HCT116 (cell line): ENCODE measurements around the gene TMEM63B. TPM values are rescaled to one million over a fixed set of nuclear protein-coding genes. Genes with fewer than 3 reads are reported as not detected.

Source experiments
- ATAC-seq: fragments of 200-7000 bp; cut with Tn5 transposase; 2 replicates; pipeline ENCODE4 v1.9.1; 2020; ENCODE audit warnings: mild to moderate bottlenecking, moderate library complexity
- BruUV-seq: library from RNA; stranded (reverse); fragments of 400-500 nt; replicated peaks from 2 replicates; lab custom pipeline; 2021; lab: Mats Ljungman, UMichigan
- CTCF ChIA-PET: fragments of 300-600 bp; sonication (Branson Sonifier 250); formaldehyde crosslinking; loops from one replicate; lab custom pipeline; 2021; ENCODE audit warnings: antibody characterized with exemption; lab: Charles Lee
- POLR2A ChIA-PET: fragments of 300-600, 350-600 bp; sonication (Branson Sonifier 250); formaldehyde crosslinking; loops from one replicate; lab custom pipeline; 2021; ENCODE audit warnings: antibody characterized with exemption; lab: Charles Lee
- RAD21 ChIA-PET, 2 experiments: fragments of 300-600 bp; sonication (Branson Sonifier 250); formaldehyde crosslinking; loops; one replicate each; lab custom pipeline; 2023; ENCODE audit warnings: low total read pairs in 2 of 2; ENCODE audit not compliant: uncharacterized antibody in 2 of 2, unreplicated experiment in 2 of 2, low non-redundant PET in 1 of 2; lab: Charles Lee
- DNase-seq: peaks from one replicate; pipeline ENCODE4 v3.0.0-alpha.2; 2010; ENCODE audit warnings: low read depth, low spot score
- H2AFZ ChIP-seq: fragments of 200-600 bp; shearing (Covaris generic), sonication (generic); 2 replicates; pipeline ENCODE4 v1.6.1; 2017; ENCODE audit warnings: low read depth, mixed run types, mixed read lengths, antibody characterized with exemption, low read length; ENCODE audit not compliant: poor library complexity, severe bottlenecking
- H3K27ac ChIP-seq: 2 replicates; pipeline ENCODE4 v1.5.1; 2012; ENCODE audit warnings: low read depth, low read length
- H3K27me3 ChIP-seq: fragments of 200-600 bp; sonication (generic); 2 replicates; pipeline ENCODE4 v1.6.1; 2016; ENCODE audit warnings: mixed run types, low read length, mixed read lengths; ENCODE audit not compliant: insufficient read depth
- H3K36me3 ChIP-seq, 2 experiments: fragments of 200-500 bp in 1 of 2; fragments of 200-600 bp in 1 of 2; sonication (Bioruptor generic) in 1 of 2; sonication (generic) in 1 of 2; 2 replicates each; pipeline versions ENCODE4 v1.5.1 to v1.6.1; 2014 to 2016; ENCODE audit warnings: low read length in 2 of 2, inconsistent platforms in 1 of 2, mixed read lengths in 1 of 2, mixed run types in 1 of 2; ENCODE audit not compliant: insufficient read depth in 2 of 2, control insufficient read depth in 1 of 2
- H3K4me1 ChIP-seq, 2 experiments: fragments of 200-600 bp in 1 of 2; sonication (generic) in 1 of 2; 2 replicates each; pipeline versions ENCODE4 v1.5.1 to v1.6.1; 2012 to 2017; ENCODE audit warnings: low read length in 2 of 2, inconsistent platforms in 1 of 2, mild to moderate bottlenecking in 1 of 2, mixed read lengths in 1 of 2, mixed run types in 1 of 2, moderate library complexity in 1 of 2; ENCODE audit not compliant: insufficient read depth in 2 of 2, control insufficient read depth in 1 of 2
- H3K4me2 ChIP-seq: fragments of 200-600 bp; sonication (generic); 2 replicates; pipeline ENCODE4 v1.6.1; 2017; ENCODE audit warnings: mixed run types, low read length, mixed read lengths
- H3K4me3 ChIP-seq, 2 experiments: fragments of 200-600 bp in 1 of 2; sonication (generic) in 1 of 2; replicated peaks in 1 of 2; 2 replicates each; pipeline ENCODE4 v1.5.1; 2011 to 2016; ENCODE audit warnings: low read length in 2 of 2, control low read depth in 1 of 2, low read depth in 1 of 2, mild to moderate bottlenecking in 1 of 2, mixed read lengths in 1 of 2, mixed run types in 1 of 2
- H3K79me2 ChIP-seq: fragments of 200-600 bp; sonication (generic); 2 replicates; pipeline ENCODE4 v1.6.1; 2017; ENCODE audit warnings: mild to moderate bottlenecking, mixed run types, low read length, moderate library complexity, mixed read lengths; ENCODE audit not compliant: insufficient read depth
- H3K9ac ChIP-seq: fragments of 200-600 bp; sonication (generic); 2 replicates; pipeline ENCODE4 v1.6.1; 2016; ENCODE audit warnings: low read length, mixed read lengths
- H3K9me2 ChIP-seq: fragments of 200-600 bp; sonication (generic), shearing (Covaris generic); 2 replicates; pipeline ENCODE4 v1.6.1; 2017; ENCODE audit warnings: mixed run types, mild to moderate bottlenecking, moderate library complexity; ENCODE audit not compliant: insufficient read depth
- H3K9me3 ChIP-seq, 2 experiments: fragments of 200-500 bp in 1 of 2; fragments of 200-600 bp in 1 of 2; sonication (Bioruptor generic) in 1 of 2; sonication (generic) in 1 of 2; 2 replicates each; pipeline ENCODE4 v1.6.1; 2014 to 2017; ENCODE audit warnings: low read length in 2 of 2, mixed read lengths in 2 of 2, inconsistent platforms in 1 of 2, low read depth in 1 of 2, mild to moderate bottlenecking in 1 of 2, mixed run types in 1 of 2, moderate library complexity in 1 of 2; ENCODE audit not compliant: control insufficient read depth in 1 of 2, insufficient read depth in 1 of 2
- H4K20me1 ChIP-seq: fragments of 200-600 bp; sonication (generic), shearing (Covaris generic); 2 replicates; pipeline ENCODE4 v1.6.1; 2017; ENCODE audit warnings: mixed run types, mild to moderate bottlenecking, moderate library complexity; ENCODE audit not compliant: insufficient read depth
- ATF3 ChIP-seq: IDR thresholded peaks from 2 replicates; pipeline ENCODE4 v1.6.1; 2012
- CEBPB ChIP-seq: IDR thresholded peaks from 2 replicates; pipeline ENCODE4 v1.6.1; 2012; ENCODE audit warnings: low read depth
- CTCF ChIP-seq, 3 experiments: fragments of 200-600 bp in 1 of 3; sonication (generic) in 1 of 3; IDR thresholded peaks in 2 of 3; conservative IDR thresholded peaks in 1 of 3; 2 replicates each; pipeline ENCODE4 v1.5.1; 2012 to 2017; ENCODE audit warnings: low read depth in 2 of 3, low read length in 2 of 3, antibody characterized with exemption in 1 of 3, borderline replicate concordance in 1 of 3, control low read depth in 1 of 3, mild to moderate bottlenecking in 1 of 3, mixed read lengths in 1 of 3, mixed run types in 1 of 3, moderate library complexity in 1 of 3; ENCODE audit not compliant: insufficient read depth in 1 of 3
- EGR1 ChIP-seq: IDR thresholded peaks from 2 replicates; pipeline ENCODE4 v1.6.1; 2012; ENCODE audit warnings: low read depth
- ELF1 ChIP-seq: IDR thresholded peaks from 2 replicates; pipeline ENCODE4 v1.6.1; 2012; ENCODE audit warnings: low read depth, borderline replicate concordance
- EZH2 ChIP-seq: fragments of 200-600 bp; sonication (generic); IDR thresholded peaks from 2 replicates; pipeline ENCODE4 v1.6.1; 2017; ENCODE audit warnings: antibody characterized with exemption, mixed run types
- MAX ChIP-seq: IDR thresholded peaks from 2 replicates; pipeline ENCODE4 v1.6.1; 2012
- POLR2A ChIP-seq: IDR thresholded peaks from 2 replicates; pipeline ENCODE4 v1.7.0; 2011; ENCODE audit warnings: borderline replicate concordance; ENCODE audit not compliant: insufficient read depth, insufficient read length; ENCODE audit errors: extremely low read depth
- POLR2AphosphoS5 ChIP-seq: IDR thresholded peaks from 2 replicates; pipeline ENCODE4 v1.6.1; 2011; ENCODE audit warnings: mild to moderate bottlenecking, low read depth, low read length, moderate library complexity
- REST ChIP-seq: IDR thresholded peaks from 2 replicates; pipeline ENCODE4 v1.6.1; 2012; ENCODE audit warnings: low read depth
- SRF ChIP-seq: IDR thresholded peaks from 2 replicates; pipeline ENCODE4 v1.6.1; 2012; ENCODE audit warnings: low read depth
- intact Hi-C: fragments of 100-400 bp; cut with micrococcal nuclease; formaldehyde crosslinking; loops from 2 replicates; pipeline ENCODE4 v1.10.0; 2022
- total RNA-seq: library from RNA; stranded (reverse); gene quantifications from one replicate; pipeline ENCODE4 v1.2.1, GENCODE V29; 2021; ENCODE audit not compliant: unreplicated experiment

TMEM63B gene
- total RNA-seq, 1 experiment from 2014 or later: 58.2 TPM

GRCh38 chr6:44135875-44136274 is 8.5 kb downstream of the TMEM63B start:
- no peak overlapping the region for H3K27ac ChIP-seq
- RAD21 ChIA-PET: no interaction called here
- POLR2A ChIA-PET: no interaction called here
- intact Hi-C loops: no loop called here
- H3K9ac ChIP-seq: no peak overlapping the region
- no peaks in the 10 kb centered on the region for H3K9me3 ChIP-seq
- TF ChIP-seq CTCF (IDR thresholded peaks at IDR 0.05 in 2 of 3, conservative IDR thresholded peaks at IDR 0.05 in 1 of 3; ENCODE audit: borderline replicate concordance in 1 of 3, insufficient read depth in 1 of 3, low read depth in 2 of 3, low read length in 2 of 3): peak in 1 of 3 experiments; percentile 20; a peak in 1 of 6 replicates
- no peak for TF ChIP-seq POLR2A
- no TSS peak for BruUV-seq
- peaks cover 0 to 17% of the 10 kb centered on the region in 2 experiments; a peak in 3 of 4 replicates for H3K36me3 ChIP-seq
- ATAC-seq: no peak
- no peaks in the 10 kb centered on the region for H3K9me2 ChIP-seq
- H3K4me3 ChIP-seq: no peak overlapping the region
- no peak overlapping the region for H2AFZ ChIP-seq
- no peak for DNase-seq
- H4K20me1 ChIP-seq: no peaks in the 10 kb centered on the region
- peaks cover 7% of the 10 kb centered on the region for H3K79me2 ChIP-seq
- H3K4me1 ChIP-seq: peaks cover 8 to 17% of the 10 kb centered on the region in 2 experiments; a peak in 3 of 4 replicates
- H3K27me3 ChIP-seq: no peaks in the 10 kb centered on the region
- CTCF ChIA-PET: no interaction called here
- H3K4me2 ChIP-seq: no peak overlapping the region

- no peak for TF ChIP-seq ATF3
- no peak for TF ChIP-seq EGR1
- no peak for TF ChIP-seq SRF
- TF ChIP-seq MAX: no peak
- no peak for TF ChIP-seq POLR2AphosphoS5
- no peak for TF ChIP-seq EZH2
- no peak for TF ChIP-seq REST
- TF ChIP-seq CEBPB: no peak
- no peak for TF ChIP-seq ELF1
- Histone ChIP-seq H3K9ac (no peak overlapping the region), H3K36me3 (peaks cover 4 to 17% of the 10 kb centered on the region in 2 experiments; a peak in 3 of 4 replicates), H2AFZ (no peak overlapping the region), H3K4me2 (no peak overlapping the region), H3K79me2 (no peaks in the 10 kb centered on the region), H3K27me3 (no peaks in the 10 kb centered on the region), H3K9me2 (no peaks in the 10 kb centered on the region), H4K20me1 (no peaks in the 10 kb centered on the region), H3K27ac (no peak overlapping the region), H3K4me3 (no peak overlapping the region), H3K9me3 (no peaks in the 10 kb centered on the region), H3K4me1 (no peaks in the 10 kb centered on the region)
- CTCF ChIA-PET: no interaction called here
- ATAC-seq (no peak), DNase-seq (no peak)
- intact Hi-C loops: no loop called here
- no TSS peak for BruUV-seq
- RAD21 ChIA-PET: no interaction called here
- POLR2A ChIA-PET: no interaction called here
Observed at GRCh38 chr6:44138717-44139350, 11.5 kb downstream of the TMEM63B start.
